Stimulated activated CD4-positive, alpha-beta T cell treated with anti-CD3 and anti-CD28 coated beads, Interleukin-4, amount 100 ng/mL, for 4 hours (primary cell): ENCODE measurements around the gene TLX1.

Experiments
- DNase-seq, 2 experiments: peaks; one replicate each; pipeline ENCODE4 v3.0.0-alpha.2; 2020

Gene TLX1

DNA sequence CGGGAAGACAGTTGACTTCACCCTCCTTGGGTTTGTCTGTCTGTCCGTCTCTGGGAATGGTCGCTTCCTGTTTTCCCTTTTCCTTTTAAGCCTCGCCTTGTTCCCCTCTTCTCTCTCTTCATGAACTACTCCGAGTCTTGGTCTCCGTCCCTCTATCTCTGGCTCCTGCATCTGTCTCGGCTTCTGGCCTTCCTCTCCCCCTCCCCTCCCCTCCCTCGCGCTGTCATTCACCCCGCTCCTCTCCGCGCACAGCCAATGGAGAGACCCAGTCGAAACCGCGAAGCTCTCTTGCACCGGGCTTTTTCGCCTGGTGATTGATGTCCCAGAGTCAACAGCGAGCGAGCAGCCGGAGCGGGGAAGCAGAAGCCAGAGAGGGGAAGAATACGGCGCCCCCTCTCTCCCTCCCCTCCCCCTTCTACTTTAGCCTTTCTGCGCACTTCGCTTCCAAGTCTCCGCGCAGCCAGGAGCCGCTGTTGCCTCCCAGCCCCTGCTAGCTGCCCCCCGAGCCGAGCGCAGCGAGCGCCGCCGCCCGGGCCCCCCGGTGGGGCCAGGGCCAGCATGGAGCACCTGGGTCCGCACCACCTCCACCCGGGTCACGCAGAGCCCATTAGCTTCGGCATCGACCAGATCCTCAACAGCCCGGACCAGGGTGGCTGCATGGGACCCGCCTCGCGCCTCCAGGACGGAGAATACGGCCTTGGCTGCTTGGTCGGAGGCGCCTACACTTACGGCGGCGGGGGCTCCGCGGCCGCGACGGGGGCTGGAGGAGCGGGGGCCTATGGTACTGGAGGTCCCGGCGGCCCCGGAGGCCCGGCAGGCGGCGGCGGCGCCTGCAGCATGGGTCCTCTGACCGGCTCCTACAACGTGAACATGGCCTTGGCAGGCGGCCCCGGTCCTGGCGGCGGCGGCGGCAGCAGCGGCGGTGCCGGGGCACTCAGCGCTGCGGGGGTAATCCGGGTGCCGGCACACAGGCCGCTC, at the start of gene TLX1:
TLX1 (plus strand) TSS at position 317 of the 978 bp plus-strand sequence; CDS start at position 559, 242 bp downstream.
- no peak for DNase-seq

DNA sequence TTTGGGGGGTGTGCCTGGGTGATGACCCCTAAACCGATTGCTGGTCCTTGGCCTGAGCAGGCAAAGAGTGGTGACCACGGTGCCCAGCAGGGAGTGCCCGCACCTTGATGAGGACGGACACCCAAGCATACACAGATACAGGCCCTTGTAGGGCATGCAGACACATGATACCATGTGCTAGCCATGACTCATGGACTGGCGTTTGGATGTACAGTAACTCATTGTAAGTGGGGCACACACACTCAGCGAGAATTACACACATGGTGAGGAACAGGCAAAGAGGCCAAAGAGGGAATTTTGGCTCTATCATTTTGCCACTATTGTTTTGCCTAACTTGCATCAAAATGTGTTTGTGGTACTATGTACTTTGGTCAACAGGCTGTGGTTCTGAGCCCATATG, 45.3 kb upstream of the TLX1 start:
- DNase-seq, result no peak

DNA sequence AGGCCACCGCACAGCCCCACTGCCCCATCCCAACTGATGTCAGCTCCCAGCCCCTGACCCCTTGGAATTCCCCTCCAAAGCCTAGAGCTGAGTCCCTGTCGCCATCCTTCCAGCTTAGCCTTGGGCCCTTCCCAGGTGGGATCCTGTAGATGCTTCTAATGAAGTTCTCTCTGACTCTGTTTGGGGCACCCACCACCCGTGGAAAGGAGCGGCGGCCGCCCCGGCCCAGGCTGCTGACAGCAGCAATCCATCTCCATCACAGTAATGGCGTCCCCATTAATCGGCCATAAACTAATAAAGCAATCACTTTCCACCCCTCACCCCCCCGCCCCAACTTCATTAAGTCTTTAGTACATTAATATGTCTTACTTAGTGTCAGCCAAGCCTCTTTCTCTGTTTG, 43.7 kb upstream of the TLX1 start:
- DNase-seq, result no peak

GRCh38 chr10:101087965-101088364, 43.1 kb upstream of the TLX1 start:
- no peak for DNase-seq

- no peak for DNase-seq
These were observed 41.4 kb upstream of the TLX1 start for GRCh38 chr10:101089520-101090299.

DNA sequence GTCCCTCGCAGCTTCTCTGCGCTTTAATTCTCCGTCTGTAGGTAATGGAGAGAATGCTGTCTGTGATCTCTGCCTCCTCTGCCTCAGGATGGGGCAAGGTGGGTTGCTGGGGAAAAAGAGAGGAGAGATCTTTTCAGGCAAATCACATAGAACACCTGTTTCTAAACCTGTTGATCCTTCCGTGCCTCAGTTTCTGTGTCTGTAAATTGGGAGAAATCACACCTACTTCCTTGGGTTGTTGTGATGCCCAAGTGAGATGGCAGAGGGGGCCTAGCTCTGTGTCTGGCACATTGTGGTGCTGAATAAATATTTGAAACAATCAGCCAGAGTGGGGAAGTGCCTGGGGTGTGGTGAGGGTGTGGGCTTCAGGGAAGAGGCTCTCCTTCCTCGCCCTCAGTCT, 40.5 kb upstream of the TLX1 start:
- DNase-seq, result no peak

DNA sequence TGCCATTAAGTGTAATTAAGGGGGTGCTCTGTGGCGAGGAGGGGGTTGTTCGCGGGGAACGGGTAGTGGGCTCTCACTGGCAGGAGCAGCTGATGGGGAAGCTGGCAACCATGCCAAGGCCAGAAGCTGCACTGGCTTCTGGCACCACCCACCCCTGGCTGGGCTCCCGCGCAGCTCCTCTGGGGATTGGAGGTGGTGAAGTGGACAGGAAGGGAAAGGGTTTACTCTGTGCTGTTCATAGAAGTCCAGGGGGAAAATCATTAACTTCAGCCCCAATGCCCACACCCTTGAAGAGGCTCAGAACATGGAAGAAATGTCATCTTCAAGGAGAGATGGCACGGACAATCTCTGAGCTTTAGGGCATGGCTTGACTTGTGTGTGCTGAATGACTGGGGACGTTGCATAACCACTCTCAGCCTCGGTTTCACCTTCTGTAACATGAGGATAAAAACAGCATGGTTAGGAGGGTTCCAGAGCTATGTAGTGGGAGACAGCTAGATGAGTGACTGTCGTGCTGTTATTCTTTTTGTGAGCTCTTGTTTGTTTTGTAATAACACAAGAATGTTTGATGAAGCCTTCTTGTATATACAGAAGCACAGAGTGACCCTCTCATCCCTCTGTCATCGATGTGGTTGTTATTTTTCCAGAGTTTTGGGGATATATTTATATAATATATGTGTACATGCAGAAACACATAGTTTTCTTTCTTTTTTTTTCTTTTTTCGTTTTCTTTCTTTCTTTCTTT, 39.4 kb upstream of the TLX1 start:
- DNase-seq, result no peak

DNA sequence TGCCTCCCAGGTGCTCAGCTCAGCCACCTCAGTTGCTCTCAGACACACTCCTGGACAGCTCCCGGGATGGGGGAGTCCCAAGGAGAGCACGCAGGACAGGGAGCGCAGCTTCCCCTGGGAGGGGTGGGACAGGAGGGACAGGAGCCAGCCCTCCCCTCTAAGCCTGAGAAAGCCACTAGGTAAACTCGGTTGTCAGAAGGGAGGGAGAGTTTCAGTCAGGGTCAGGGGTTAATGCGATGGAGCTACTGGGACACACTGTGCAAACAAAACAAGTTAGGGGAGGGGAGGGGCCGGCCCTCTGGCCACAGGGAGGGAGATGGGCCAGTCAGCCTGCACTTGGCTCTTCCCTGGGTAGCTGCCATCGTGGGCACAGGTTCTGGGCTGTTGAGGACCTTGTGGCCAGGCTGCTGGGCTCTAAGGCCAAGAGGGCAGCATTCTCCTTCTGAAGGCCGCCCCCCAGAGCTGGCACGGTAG, 38.2 kb upstream of the TLX1 start:
- DNase-seq, result no peak

- DNase-seq, result no peak
These were observed 36.8 kb upstream of the TLX1 start for GRCh38 chr10:101094121-101094879.

DNA sequence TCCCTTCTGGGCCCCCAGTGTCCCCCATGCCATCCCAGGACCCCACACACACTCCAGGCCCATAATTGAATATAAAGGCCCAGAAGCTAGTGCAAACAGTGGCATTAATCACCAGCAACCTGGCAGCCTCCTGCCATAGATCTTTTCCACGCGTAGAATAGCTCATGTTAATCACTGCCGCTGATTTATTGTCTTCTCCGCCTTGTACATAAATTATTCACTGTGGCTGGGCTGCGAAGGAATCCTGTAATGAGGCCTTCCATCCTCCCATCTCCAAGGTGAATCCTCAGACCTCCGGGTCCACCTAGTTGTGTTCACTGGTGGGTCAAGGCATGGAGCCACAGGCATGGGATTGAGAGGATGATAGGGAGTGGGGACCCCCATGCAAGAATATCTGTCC, 36.1 kb upstream of the TLX1 start:
- DNase-seq, result no peak

DNA sequence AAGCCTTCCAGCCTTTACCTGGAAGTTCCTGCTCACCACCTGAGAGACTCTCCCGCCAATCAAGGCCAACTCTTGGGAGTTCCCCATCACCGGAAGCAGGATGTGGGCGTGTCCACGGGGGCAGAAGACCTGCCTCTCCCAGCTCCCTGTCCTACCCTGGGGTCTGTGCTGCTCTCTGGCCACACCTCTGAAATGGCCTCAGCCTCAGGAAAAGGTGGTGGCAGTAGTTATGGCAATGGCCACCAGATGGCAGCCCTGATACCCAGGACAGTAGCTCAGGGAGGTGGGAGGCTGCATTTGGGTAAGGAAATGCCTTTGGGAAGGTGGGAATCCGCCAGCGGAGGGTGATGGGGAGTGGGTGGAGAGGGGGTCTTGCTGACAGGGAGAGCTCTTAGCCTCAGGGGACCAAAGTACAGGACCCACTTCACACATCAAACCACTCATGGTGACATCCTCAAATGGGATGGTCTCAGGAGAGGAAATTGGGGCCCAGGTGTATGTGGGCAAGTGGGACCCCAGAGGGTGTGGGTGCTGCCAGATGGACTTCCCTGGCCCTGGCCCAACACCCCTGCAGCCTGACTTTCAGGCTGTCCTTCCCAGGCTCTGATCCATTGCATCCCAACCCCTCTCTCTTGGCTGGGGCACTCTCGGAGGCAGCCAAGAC, 35.4 kb upstream of the TLX1 start:
- DNase-seq, result peak; percentile 53 to 68

DNA sequence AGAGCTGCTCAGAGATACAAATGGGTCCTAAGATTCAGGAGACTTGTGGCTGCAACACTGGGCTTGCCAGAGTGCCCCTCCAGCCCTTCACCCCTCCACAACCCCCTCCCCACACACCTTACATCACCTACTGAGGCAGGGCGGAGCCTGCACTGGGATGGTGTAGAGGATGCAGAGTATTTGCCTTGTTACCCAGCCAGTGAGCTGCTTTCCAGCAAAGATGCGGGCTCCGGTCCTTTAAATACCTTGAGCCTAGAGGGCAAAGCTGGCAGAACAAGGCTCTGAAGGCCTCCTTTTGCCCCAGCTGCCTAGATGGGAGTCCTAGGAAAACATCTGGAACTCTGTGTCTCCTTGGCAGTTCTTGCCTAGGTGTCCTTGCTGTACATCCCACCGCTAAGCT, 34.7 kb upstream of the TLX1 start:
- DNase-seq, result no peak

GRCh38 chr10:101097881-101098280, 33.2 kb upstream of the TLX1 start:
- DNase-seq, result no peak

DNA sequence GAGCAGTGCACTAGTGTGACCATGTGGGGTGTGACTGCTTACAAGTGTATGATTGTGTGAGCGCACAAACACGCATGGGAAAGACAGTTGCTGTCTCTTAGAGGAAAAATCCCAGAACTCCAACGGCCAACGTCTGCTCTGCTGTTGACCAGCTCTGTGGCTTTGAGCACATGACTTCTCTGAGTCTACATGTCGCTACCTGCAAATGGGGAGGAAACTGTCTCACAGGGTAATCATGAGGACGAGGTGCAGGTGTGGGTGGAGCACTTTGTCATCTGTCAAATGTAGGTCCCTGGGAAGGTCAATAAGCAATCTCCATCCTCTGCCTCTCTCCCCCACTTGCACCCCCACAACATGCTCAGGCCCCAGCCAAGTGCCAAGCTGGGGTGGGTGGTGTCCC, 31.2 kb upstream of the TLX1 start:
- DNase-seq, result no peak

GRCh38 chr10:101101372-101101881, 29.7 kb upstream of the TLX1 start:
- no peak for DNase-seq

- DNase-seq, result no peak
These were observed 27.7 kb upstream of the TLX1 start for GRCh38 chr10:101103430-101103829.

DNA sequence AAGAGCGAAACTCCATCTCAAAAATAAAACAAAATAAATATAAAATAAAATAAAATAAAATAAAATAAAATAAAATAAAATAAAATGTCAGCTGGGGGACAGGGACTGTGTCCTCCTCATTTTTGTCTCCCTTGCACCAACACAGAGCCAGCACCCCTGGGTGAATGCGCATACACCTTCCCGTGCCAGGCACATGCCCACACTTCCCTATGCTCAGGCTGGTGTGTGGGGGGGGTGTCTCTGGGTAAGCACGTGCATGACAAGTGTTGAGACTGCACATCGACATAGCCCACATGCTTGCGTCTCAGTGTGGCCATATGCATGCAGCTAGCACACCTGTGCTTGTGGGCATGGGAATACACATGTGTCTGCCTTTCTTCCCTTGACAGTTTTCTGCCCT, 24.7 kb upstream of the TLX1 start:
- DNase-seq, result no peak

GRCh38 chr10:101107771-101108170, 23.3 kb upstream of the TLX1 start:
- no peak for DNase-seq

DNA sequence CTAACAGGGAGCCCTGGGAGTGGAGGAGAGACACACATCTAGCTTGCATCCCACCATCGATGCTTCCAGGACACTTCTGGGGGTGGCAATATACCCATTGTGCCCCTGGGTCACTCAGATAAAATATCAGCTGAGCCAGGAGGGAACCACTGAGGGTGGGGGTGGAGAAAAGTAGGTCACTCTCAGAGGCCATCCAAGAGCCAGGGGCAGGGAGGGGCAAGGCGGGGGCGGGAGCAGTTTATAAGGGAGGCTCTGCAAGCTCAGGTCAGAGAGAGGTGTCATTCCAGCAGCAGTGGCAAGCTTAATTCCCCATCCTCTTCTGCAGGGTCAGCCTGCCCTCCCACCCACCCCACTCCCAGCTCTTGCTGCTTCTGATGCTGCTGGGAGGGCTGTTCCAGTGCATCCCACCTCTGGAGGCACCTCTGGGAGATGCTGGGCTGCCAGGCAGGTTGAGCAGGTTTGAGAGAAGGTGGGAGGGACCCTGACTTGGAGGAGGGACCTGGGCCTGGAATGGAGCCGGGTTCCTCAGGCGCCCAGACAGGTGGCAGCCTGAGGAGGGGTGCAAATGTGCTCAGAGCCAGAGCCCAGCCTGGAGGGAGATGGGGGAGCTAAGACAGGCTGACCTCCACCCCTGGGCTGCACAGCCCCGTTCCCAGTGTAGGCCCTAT, 20.1 kb upstream of the TLX1 start:
- no peak for DNase-seq

- no peak for DNase-seq
These were observed 19.6 kb upstream of the TLX1 start for GRCh38 chr10:101111547-101111946.
